Heart right ventricle (tissue), 16 donors: ENCODE data around the gene C19orf12. TPM values are rescaled to one million over a fixed set of nuclear protein-coding genes. Genes with fewer than 3 reads are reported as not detected.

Experiments used
- ATAC-seq, 8 donors: fragments of 200-7000 bp; cut with Tn5 transposase; one replicate each; pipeline ENCODE4 v1.9.1; 2020; ENCODE audit warnings: mild to moderate bottlenecking in 8 of 8, moderate library complexity in 8 of 8, moderate number of reproducible peaks in 1 of 8
- DNase-seq, 2 donors: peaks; one replicate each; pipeline ENCODE4 v3.0.0-alpha.2; 2020
- H3K27ac ChIP-seq, 10 donors: fragments of 200-600 bp; sonication (generic) in 2 of 10; one replicate each; pipeline versions ENCODE4 v1.5.0 to v1.8.0; 2020 to 2022; ENCODE audit warnings: mild to moderate bottlenecking in 3 of 10
- H3K27me3 ChIP-seq, 7 donors: fragments of 200-600 bp; one replicate each; pipeline ENCODE4 v1.8.0; 2021 to 2022; ENCODE audit warnings: mild to moderate bottlenecking in 2 of 7
- H3K36me3 ChIP-seq, 9 donors: fragments of 200-600 bp; sonication (generic) in 1 of 9; one replicate each; pipeline versions ENCODE4 v1.5.0 to v1.8.0; 2020 to 2022; ENCODE audit warnings: mild to moderate bottlenecking in 2 of 9
- H3K4me1 ChIP-seq, 9 donors: fragments of 200-600 bp; sonication (generic) in 1 of 9; one replicate each; pipeline versions ENCODE4 v1.5.0 to v1.8.0; 2020 to 2022; ENCODE audit warnings: mild to moderate bottlenecking in 4 of 9
- H3K4me3 ChIP-seq, 10 donors: fragments of 200-600 bp; sonication (generic) in 2 of 10; one replicate each; pipeline versions ENCODE4 v1.5.0 to v1.8.0; 2020 to 2022; ENCODE audit warnings: mild to moderate bottlenecking in 7 of 10, moderate library complexity in 2 of 10
- H3K9me3 ChIP-seq, 11 donors: fragments of 200-600 bp in 10 of 11; sonication (generic) in 2 of 11; one replicate each; pipeline versions ENCODE4 v1.5.0 to v1.8.0; 2013 to 2022; ENCODE audit warnings: mild to moderate bottlenecking in 2 of 11, control low read depth in 1 of 11, moderate library complexity in 1 of 11
- WGBS, 2 donors: extraction: QIAGEN DNeasy Blood & Tissue Kit; methylation state at CpG; one replicate each; pipeline ENCODE4 v1.1.7; 2013; ENCODE audit warnings: inconsistent platforms in 1 of 2; 5-methylcytosine and 5-hydroxymethylcytosine counted together
- intact Hi-C, 10 donors: fragments of 100-400 bp; cut with DNase I; formaldehyde crosslinking; loops; one replicate each; pipeline versions ENCODE4 v1.11.1 to v1.14.2; 2022
- polyA plus RNA-seq, 2 donors: library from polyadenylated mRNA; stranded (reverse); fragments of 200-250 nt; gene quantifications; one replicate each; pipeline ENCODE4 v1.2.3, GENCODE V29; 2013
- total RNA-seq, 10 donors: library from RNA; stranded (reverse); fragmentation: NEBNext Ultra II Directional in 3 of 10; extraction: Animal tissue kit (Norgen Biotek cat#: 25700) in 3 of 10; gene quantifications; one replicate each; pipeline versions ENCODE4 v1.2.1 to v1.2.4, GENCODE V29; 2021 to 2023
- TF ChIP-seq, protein P1 (sequence below), 9 donors: fragments of 200-600 bp; sonication (generic) in 2 of 9; IDR thresholded peaks; one replicate each; pipeline versions ENCODE4 v1.5.0 to v1.8.0; 2021 to 2022; ENCODE audit warnings: antibody characterized with exemption in 9 of 9, mild to moderate bottlenecking in 5 of 9, moderate library complexity in 1 of 9
- donor health status: Arrhythmogenic right ventricular cardiomyopathy.
- donor health status: ischemic (EF 13 %, LVEDD 7.1; RV severe dilation, severe dysfunction).
- donor health status: healthy with polysubstance abuse.
- donor health status: DM: no; HTN: yes; CAD: no.
- donor health status: DM: no; HTN: no; CAD: no.
- donor health status: ischemic (EF 25% LVEDD 6.9; RV normal size, moderate dysfunction).
- donor health status: ischemic (EF 25% LVEDD 5.7; RV mildly dilated, moderate dysfunction).
- donor health status: healthy.
- donor health status: DM: yes; HTN: yes; CAD: no.
- donor health status: Ischemic cardiomyopathy.
- donor health status: ischemic (EF 35%, LVEDD 5.7; RV mildly dilated, moderate dysfunction).
- donor health status: nonischemic (EF 11% LVEDD 7.7; RV severe dilation, severe dysfunction).
- donor health status: DM: yes; HTN: yes; CAD: no.
- donor health status: PGD.
- donor health status: ischemic (EF 29% LVEDD 5.4; RV normal size, mild dysfunction).
- donor health status: nonischemic (EF 23%, LVEDD 6.1; RV moderate dilation, normal function).

C19orf12 gene
- total and polyA plus RNA-seq, 12 donors, result 26.7 to 83.3 (median 38.3) TPM

DNA sequence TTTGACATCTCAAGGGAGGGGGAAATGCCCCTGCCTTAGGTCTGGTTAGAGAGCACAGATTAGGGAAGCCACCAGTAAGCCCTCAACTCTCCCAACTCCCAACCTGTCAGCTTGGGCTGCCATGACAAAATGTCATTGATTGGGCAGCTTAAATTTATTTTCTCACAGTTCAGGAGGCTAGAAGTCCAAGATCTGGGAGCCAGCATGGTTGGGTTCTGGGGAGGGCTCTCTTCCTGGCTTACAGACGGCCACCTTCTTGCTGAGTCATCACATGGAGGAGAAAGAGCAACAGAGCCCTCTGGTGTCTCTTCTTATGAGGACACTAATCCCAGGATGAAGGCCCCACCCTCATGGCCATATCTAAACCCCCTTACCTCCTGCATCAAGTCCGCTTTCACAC lies 24.2 kb downstream of the C19orf12 start:
- intact Hi-C loops, result loop anchor here in 4 of 10 donors (1.0 to 10.0 kb wide), 4 partner anchors 76 to 81 kb away; no protein-coding TSS in a partner anchor
- TF ChIP-seq, protein P1, sequence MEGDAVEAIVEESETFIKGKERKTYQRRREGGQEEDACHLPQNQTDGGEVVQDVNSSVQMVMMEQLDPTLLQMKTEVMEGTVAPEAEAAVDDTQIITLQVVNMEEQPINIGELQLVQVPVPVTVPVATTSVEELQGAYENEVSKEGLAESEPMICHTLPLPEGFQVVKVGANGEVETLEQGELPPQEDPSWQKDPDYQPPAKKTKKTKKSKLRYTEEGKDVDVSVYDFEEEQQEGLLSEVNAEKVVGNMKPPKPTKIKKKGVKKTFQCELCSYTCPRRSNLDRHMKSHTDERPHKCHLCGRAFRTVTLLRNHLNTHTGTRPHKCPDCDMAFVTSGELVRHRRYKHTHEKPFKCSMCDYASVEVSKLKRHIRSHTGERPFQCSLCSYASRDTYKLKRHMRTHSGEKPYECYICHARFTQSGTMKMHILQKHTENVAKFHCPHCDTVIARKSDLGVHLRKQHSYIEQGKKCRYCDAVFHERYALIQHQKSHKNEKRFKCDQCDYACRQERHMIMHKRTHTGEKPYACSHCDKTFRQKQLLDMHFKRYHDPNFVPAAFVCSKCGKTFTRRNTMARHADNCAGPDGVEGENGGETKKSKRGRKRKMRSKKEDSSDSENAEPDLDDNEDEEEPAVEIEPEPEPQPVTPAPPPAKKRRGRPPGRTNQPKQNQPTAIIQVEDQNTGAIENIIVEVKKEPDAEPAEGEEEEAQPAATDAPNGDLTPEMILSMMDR (IDR thresholded peaks at IDR 0.05), result peak in 7 of 9 donors; percentile 27 to 49 (median 37)
- ATAC-seq, result no peak
- Histone ChIP-seq H3K4me1 (peaks cover 0 to 18% (median 4%) of the 10 kb centered on the region in 9 donors), H3K4me3 (no peak overlapping the region), H3K9me3 (peaks cover 0 to 12% (median 8%) of the 10 kb centered on the region in 11 donors), H3K36me3 (no peaks in the 10 kb centered on the region), H3K27ac (no peak overlapping the region), H3K27me3 (no peaks in the 10 kb centered on the region)
- 50% methylated on average over 2 of the region's 2 CpGs for WGBS, 2 donors
- no peak for DNase-seq

DNA sequence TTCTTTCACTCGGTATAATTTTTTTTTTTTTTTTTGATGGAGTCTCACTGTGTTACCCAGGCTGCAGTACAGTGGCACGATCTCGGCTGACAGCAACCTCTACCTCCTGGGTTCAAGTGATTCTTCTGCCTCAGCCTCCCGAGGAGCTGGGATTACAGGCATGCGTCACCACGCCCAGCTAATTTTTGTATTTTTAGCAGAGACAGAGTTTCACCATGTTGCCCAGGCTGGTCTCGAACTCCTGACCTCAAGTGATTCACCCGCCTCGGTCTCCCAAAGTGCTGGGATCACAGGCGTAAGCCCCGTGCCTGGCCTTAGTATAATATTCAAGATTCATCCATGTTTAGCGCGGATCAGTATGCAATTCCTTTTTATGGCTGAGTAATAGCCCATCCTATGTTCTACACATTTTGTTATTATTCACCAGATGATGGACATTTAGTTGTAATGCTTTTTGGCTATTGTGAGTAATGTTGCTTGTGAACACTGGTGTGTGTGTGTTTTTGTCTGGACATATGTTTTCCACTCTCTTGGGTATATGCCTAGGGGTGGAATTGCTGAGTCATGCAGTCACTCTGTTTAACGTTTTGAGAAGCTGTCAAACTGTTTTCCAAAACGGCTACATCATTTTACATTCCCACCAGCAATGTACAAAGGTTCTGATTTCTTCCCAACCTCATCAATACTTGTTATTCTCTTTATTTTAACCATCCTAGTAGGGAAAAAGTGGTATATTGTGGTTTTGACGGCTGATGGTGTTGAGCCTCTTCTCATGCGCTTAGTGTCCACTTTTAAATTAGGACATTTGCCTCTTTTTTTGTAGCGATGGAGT lies 26.9 kb downstream of the C19orf12 start:
- H3K36me3 ChIP-seq, result no peaks in the 10 kb centered on the region
- H3K4me1 ChIP-seq, result peaks cover 0 to 11% (median 0%) of the 10 kb centered on the region in 9 donors
- peaks cover 0 to 12% (median 8%) of the 10 kb centered on the region in 11 donors for H3K9me3 ChIP-seq
- TF ChIP-seq, protein P1 (IDR thresholded peaks at IDR 0.05), result no peak
- ATAC-seq (no peak), DNase-seq (no peak)
- no peak overlapping the region for H3K27ac ChIP-seq
- WGBS, 2 donors, result 72 to 73% methylated on average over 18 of the region's 18 CpGs
- no peak overlapping the region for H3K4me3 ChIP-seq
- intact Hi-C loops, result no loop called here
- no peaks in the 10 kb centered on the region for H3K27me3 ChIP-seq

DNA sequence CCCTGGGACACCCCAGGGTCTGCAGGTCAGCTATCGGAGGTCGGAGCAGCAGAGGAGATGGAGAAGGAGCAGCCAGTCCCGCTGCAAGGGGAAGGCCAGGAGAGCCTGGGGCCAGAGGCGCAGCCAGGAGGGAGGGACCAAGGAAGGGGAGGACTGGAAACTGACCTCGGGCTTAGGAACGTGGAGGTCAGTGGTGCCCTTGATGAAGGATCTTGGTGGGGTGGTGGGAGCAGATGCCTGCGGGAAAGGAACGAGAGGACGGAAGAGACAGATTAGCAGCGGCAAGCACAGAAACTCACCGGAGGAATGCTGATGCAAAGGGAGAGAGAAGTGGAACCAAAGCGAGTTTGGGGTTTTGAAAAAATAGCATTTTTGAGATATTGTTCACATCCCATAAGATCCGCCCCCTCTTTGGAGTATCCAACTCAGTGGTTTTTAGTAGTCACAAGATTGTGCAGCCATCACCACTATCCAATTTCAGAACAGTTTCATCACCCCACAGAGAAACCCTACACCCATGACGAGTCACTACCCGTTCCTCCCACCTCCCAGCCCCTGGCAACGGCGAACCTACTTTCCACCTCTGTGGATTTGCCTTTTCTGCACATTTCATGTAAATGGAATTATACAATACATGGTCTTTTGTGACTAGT lies 27.7 kb downstream of the C19orf12 start:
- Histone ChIP-seq H3K4me3 (no peak overlapping the region), H3K36me3 (no peaks in the 10 kb centered on the region), H3K4me1 (peaks cover 0 to 14% (median 3%) of the 10 kb centered on the region in 9 donors), H3K27me3 (no peaks in the 10 kb centered on the region), H3K27ac (no peak overlapping the region), H3K9me3 (peaks cover 0 to 12% (median 8%) of the 10 kb centered on the region in 11 donors)
- intact Hi-C loops, result no loop called here
- ATAC-seq (peak in 7 of 8 donors; percentile 27 to 78 (median 48)), DNase-seq (no peak)
- TF ChIP-seq, protein P1 (IDR thresholded peaks at IDR 0.05), result no peak
- WGBS, 2 donors, result 73 to 80% methylated on average over 17 of the region's 17 CpGs

DNA sequence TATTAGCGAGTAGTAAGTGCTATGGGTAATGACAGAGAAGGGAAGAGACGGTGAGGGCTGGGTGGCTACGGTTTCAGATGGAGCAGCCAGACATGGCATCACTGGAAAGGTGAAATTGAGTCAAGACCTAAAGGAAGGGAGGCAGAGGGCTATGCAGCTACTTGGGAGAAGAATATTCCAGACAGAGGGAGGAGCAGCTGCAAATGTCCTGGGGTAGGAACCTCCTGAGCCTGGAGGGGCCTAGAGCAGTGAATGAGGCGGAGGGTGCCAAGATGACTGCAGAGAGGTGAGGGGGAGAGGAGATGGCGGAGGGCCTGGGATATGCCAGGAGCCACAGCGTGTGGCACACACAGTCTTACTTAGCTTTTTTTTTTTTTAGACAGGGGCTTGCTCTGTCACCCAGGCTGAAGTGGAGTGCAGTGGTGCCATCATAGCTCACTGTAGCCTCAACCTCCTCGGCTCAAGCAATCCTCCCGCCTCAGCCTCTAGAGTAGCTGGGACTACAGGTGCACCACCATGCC lies 28.7 kb downstream of the C19orf12 start:
- TF ChIP-seq, protein P1 (IDR thresholded peaks at IDR 0.05), result no peak

More for the DNA sequence above, 28.7 kb downstream of the C19orf12 start:
- Histone ChIP-seq H3K4me1 (peaks cover 4 to 25% (median 14%) of the 10 kb centered on the region in 9 donors), H3K27me3 (no peaks in the 10 kb centered on the region), H3K4me3 (no peak overlapping the region), H3K36me3 (no peaks in the 10 kb centered on the region), H3K9me3 (peaks cover 0 to 12% (median 8%) of the 10 kb centered on the region in 11 donors), H3K27ac (no peak overlapping the region)
- ATAC-seq (no peak), DNase-seq (no peak)
- WGBS, 2 donors, result 95% methylated on average over 8 of the region's 8 CpGs
- intact Hi-C loops, result no loop called here
